GM10266 (cell line): ENCODE measurements around the gene ACAP1.

Source experiments
- DNase-seq: peaks from one replicate; pipeline ENCODE4 v3.0.0; 2012; ENCODE audit errors: extremely low spot score
- TF ChIP-seq, protein P1 (sequence below): IDR thresholded peaks from 2 replicates; pipeline ENCODE4 v1.5.1; 2012; ENCODE audit warnings: mild to moderate bottlenecking, low read depth; ENCODE audit not compliant: control insufficient read depth, insufficient read depth; ENCODE audit errors: missing control alignments

ACAP1 gene

DNA sequence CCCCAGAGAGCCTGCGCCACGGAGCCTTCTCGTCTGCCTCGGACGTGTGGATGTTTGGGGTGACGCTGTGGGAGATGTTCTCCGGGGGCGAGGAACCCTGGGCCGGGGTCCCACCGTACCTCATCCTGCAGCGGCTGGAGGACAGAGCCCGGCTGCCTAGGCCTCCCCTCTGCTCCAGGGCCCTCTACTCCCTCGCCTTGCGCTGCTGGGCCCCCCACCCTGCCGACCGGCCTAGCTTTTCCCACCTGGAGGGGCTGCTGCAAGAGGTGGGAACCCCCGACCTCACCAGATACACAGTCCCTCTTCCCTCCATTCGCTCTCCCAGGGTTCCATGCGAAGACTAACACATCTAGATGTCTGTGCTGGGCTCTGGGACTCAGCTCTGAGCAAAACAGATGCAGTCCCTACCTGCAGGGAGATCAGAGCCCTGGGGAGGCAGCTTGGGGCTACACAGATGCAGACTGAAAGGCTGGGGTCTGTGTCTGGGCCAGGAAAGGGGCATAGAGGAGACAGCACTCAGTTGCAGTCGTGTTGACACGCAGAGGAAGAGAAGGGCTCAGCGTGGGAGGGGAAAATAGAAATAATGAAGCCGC, 48.3 kb downstream of the ACAP1 start:
- TF ChIP-seq, protein P1, sequence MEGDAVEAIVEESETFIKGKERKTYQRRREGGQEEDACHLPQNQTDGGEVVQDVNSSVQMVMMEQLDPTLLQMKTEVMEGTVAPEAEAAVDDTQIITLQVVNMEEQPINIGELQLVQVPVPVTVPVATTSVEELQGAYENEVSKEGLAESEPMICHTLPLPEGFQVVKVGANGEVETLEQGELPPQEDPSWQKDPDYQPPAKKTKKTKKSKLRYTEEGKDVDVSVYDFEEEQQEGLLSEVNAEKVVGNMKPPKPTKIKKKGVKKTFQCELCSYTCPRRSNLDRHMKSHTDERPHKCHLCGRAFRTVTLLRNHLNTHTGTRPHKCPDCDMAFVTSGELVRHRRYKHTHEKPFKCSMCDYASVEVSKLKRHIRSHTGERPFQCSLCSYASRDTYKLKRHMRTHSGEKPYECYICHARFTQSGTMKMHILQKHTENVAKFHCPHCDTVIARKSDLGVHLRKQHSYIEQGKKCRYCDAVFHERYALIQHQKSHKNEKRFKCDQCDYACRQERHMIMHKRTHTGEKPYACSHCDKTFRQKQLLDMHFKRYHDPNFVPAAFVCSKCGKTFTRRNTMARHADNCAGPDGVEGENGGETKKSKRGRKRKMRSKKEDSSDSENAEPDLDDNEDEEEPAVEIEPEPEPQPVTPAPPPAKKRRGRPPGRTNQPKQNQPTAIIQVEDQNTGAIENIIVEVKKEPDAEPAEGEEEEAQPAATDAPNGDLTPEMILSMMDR: no peak
- peak; percentile 27 for DNase-seq

DNA sequence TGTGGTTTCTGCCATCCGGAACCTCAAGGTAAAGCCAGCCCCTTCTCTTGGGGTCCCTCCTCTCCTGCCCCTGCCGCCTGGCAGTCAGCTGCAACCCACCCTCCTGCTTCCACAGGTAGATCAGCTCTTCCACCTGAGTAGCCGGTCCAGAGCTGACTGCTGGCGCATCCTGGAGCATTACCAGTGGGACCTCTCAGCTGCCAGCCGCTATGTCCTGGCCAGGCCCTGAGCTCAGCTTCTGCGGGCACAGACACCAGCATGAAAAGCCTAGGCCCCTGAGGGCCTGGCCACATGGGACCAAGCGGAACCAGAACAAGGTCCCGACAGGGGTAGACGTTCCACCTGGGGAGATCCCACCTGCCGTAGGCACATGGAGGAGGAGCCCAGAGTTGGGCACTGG, 52.5 kb downstream of the ACAP1 start:
- no peak for DNase-seq
- TF ChIP-seq, protein P1: no peak

DNA sequence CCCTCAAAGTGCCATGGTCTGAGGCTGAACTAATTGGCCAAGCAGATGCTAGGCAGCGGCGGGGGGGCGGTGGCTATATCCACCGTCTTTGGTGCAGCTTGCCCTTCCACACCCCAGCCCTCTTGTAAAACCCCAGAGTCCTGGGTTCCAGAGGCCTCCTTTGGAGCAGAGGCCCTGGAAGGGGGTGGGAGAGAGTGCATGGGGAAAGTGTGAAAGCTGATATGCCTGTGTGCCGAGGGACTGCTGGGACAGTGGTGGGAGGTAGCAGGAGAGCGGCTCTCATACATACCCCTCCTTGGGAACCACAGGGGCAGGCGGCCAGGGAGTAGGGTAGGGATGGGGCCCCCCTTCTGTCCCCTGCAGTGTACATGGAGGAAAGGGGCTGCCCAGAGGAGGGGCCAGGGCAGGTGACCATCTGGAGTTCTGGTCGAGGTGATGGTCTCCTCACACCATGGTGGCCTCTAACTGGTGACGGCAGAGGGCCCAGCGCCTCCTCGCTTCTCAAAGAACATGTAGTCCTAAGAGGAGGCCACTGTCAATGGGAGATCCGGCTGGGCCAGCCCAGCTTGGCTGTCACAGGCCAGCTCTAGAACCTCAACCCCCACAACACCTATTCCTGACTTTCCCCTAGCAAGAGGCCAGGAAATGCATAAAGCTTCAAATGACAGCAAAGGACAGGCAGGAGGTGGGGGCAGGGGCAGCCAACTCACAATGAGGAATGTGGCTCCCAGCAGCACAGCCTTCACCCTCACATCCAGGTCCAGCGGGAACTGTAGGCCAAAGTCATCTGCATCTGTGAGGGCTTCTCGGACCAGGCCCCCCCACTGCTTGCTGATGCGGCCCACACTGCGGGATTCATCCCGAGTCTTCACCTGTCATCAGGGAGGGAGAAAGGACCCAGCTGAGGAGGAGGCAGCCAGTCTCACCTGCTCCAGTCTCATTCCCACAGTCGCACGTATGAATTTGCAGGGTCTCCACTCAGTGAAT, 53.9 kb downstream of the ACAP1 start:
- no peak for DNase-seq
- TF ChIP-seq, protein P1: no peak

DNA sequence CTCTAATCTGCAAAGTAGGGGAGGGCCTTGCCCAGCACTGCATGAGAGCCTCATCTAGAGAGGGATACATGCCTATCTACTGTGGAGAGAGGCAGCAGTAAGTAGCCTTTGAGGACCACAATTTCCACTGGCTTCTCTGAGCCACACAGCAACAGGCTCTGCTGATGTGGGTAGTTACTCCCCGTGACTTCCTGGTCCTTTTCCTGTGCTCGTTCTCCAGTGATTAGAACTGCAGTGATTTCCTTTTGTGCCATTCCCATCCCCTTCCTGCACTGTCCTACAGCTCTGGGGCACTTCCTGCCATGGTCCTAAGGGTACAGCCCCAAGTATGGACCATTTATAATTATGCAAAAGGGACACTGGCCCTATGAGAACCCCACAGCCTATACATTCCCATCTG, 55.0 kb downstream of the ACAP1 start:
- TF ChIP-seq, protein P1: no peak
- DNase-seq: no peak

DNA sequence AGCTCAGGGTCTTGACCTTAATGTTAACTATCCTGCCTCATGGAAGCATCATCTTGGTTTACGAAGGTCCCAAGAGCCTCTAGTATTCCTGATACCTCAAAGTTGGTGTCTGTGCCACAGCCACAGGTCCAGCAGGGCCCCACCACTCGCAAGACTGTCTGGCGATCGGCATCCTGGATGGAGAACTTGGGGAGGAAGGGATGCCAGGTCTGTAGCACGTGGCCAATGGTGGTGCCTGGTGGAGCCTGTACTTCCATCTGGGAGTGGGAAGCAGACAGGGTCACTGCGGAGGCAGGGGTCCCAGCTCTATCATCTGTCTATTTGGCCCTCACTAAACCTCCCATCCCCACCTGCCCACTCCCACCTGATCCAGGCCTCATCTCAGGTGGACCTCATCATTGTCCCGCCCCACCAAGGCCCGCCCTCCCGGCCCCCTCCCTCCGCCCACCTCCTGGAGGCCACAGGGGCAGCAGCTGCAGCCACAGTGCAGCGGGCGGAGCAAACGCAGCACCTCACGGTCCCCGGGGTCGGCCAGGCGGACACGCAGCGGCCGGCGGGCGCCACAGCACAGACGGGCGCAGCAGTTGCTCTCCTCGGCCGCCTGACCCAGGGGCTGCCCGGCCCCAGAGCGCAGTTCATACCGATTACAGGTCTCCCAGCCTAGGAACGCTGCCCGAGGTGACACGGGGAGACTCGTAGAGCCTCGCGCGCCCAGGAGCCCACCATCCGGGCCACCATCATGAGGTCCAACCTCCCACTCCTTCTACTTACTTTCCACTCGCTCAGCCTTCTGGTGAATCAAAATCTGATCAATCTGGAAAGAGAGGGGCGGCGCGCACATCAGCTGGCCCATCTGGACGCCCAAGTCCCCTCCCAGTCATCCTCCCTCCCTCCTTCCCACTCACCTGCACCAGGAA, 56.6 kb downstream of the ACAP1 start:
- no peak for DNase-seq
- TF ChIP-seq, protein P1: no peak

DNA sequence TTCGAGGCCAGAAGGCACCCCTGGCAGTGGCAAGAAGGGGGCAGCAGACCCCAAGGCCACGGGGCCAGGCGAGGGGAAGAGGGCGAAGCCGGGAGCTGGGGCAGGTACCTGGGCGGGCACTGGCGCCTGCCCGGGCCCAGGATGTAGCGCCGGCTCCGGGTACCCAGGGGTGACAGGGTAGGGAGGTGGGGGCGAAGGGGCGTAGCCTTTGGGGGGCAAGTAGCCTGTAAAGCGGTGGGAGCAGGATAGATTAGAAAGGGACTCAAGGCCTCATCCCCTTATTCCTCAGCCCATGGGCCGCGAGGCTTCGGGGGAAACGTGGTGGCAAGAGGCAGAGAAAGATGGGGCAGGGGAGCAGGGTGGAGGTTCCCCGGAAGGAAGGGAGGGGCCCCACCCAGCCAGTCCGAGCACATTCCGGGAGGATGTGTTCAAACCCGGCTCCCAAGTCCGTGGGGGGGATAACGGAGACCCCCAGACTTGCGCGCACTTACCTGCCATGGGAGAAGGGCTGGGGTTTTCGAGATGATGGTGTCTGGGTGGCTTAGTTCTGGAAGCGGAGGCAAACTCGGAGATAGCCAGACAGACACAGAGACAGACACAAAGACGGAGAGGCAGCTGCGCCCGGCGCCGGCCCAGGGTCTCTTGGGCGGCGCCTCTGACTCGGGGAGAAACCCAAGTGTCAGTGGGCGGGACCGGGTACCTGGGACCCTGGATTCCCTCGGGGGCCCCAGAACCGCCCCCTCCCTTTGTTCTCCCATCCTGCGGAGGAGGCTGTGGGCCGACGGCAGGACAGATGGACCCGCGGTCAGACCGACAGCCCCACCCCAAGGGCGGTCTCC, 57.5 kb downstream of the ACAP1 start:
- TF ChIP-seq, protein P1: no peak
- peak; percentile 74 for DNase-seq
